B cell (primary cell): ENCODE results near the gene EMP3. TPM values are rescaled to one million over a fixed set of nuclear protein-coding genes. Genes with fewer than 3 reads are reported as not detected.

Source experiments
- ATAC-seq: fragments of 200-7000 bp; cut with Tn5 transposase; one replicate; pipeline ENCODE4 v1.10.0; 2021; ENCODE audit warnings: low read depth, mild to moderate bottlenecking, moderate number of reproducible peaks, moderate library complexity
- CTCF ChIA-PET: fragments of 350-600 bp; sonication (Branson Sonifier 250); formaldehyde crosslinking; loops from one replicate; lab custom pipeline; 2021; ENCODE audit warnings: antibody characterized with exemption, inconsistent platforms; lab: Charles Lee
- POLR2A ChIA-PET: fragments of 350-600 bp; sonication (Branson Sonifier 250); formaldehyde crosslinking; loops from one replicate; lab custom pipeline; 2021; ENCODE audit warnings: antibody characterized with exemption; lab: Charles Lee
- DNase-seq: peaks from one replicate; pipeline ENCODE4 v3.0.0; 2013
- H2AFZ ChIP-seq: 2 replicates; pipeline ENCODE4 v1.6.1; 2012; ENCODE audit warnings: mild to moderate bottlenecking, low read depth, low read length; ENCODE audit not compliant: insufficient read depth, poor library complexity, severe bottlenecking
- H3K27ac ChIP-seq, 2 donors: 1 replicate in 1 of 2; 2 replicates in 1 of 2; pipeline ENCODE4 v1.5.1; 2012 to 2013; ENCODE audit warnings: low read length in 2 of 2, mild to moderate bottlenecking in 2 of 2, moderate library complexity in 1 of 2
- H3K27me3 ChIP-seq, 4 experiments: fragments of 200-600 bp in 1 of 4; sonication (generic) in 1 of 4; replicated peaks in 1 of 4; 1 replicate in 2 of 4; 2 replicates in 2 of 4; pipeline versions ENCODE4 v1.6.1 to v1.7.0; 2013 to 2016; ENCODE audit warnings: low read length in 3 of 4, mild to moderate bottlenecking in 2 of 4, mixed read lengths in 1 of 4, moderate library complexity in 1 of 4; ENCODE audit not compliant: insufficient read depth in 4 of 4, control insufficient read depth in 3 of 4; ENCODE audit errors: control extremely low read depth in 1 of 4
- H3K36me3 ChIP-seq, 2 experiments: replicated peaks in 1 of 2; 1 replicate in 1 of 2; 2 replicates in 1 of 2; pipeline versions ENCODE4 v1.6.1 to v1.7.1; 2013; ENCODE audit warnings: low read length in 1 of 2; ENCODE audit not compliant: insufficient read depth in 2 of 2, control insufficient read depth in 1 of 2; ENCODE audit errors: control extremely low read depth in 1 of 2, extremely low read depth in 1 of 2
- H3K4me1 ChIP-seq, 2 donors: fragments of 200-600 bp in 1 of 2; sonication (generic) in 1 of 2; 1 replicate in 1 of 2; 2 replicates in 1 of 2; pipeline versions ENCODE4 v1.5.1 to v1.6.1; 2013 to 2017; ENCODE audit warnings: low read length in 2 of 2; ENCODE audit not compliant: control insufficient read depth in 2 of 2, insufficient read depth in 2 of 2
- H3K4me2 ChIP-seq: replicated peaks from 2 replicates; pipeline ENCODE3; 2012; ENCODE audit warnings: mild to moderate bottlenecking, low read depth, low read length; ENCODE audit not compliant: poor library complexity, severe bottlenecking
- H3K4me3 ChIP-seq, 5 experiments: fragments of 200-600 bp in 1 of 5; sonication (generic) in 1 of 5; 1 replicate in 3 of 5; 2 replicates in 2 of 5; pipeline versions ENCODE4 v1.5.1 to v1.7.0; 2011 to 2016; ENCODE audit warnings: low read length in 4 of 5, mild to moderate bottlenecking in 4 of 5, low read depth in 2 of 5, control low read depth in 1 of 5, moderate library complexity in 1 of 5; ENCODE audit not compliant: insufficient read depth in 1 of 5; ENCODE audit errors: control extremely low read depth in 1 of 5, extremely low read depth in 1 of 5
- H3K79me2 ChIP-seq: fragments of 200-600 bp; sonication (generic); one replicate; pipeline ENCODE4 v1.6.0; 2016; ENCODE audit warnings: low read length; ENCODE audit not compliant: control insufficient read depth, insufficient read depth
- H3K9ac ChIP-seq: fragments of 200-600 bp; sonication (generic); 2 replicates; pipeline ENCODE4 v1.6.1; 2017; ENCODE audit warnings: mild to moderate bottlenecking, low read length, moderate library complexity
- H3K9me3 ChIP-seq, 3 donors: one replicate each; pipeline versions ENCODE4 v1.6.1 to v1.7.1; 2013; ENCODE audit warnings: low read length in 2 of 3; ENCODE audit not compliant: control insufficient read depth in 2 of 3, insufficient read depth in 1 of 3; ENCODE audit errors: control extremely low read depth in 1 of 3
- H4K20me1 ChIP-seq: 2 replicates; pipeline ENCODE4 v1.6.0; 2012; ENCODE audit warnings: mild to moderate bottlenecking, low read length; ENCODE audit not compliant: insufficient read depth, control insufficient read depth, poor library complexity, severe bottlenecking
- H3K27ac Mint-ChIP-seq: one replicate; pipeline ENCODE4 v1.8.0; 2021; ENCODE audit warnings: mixed read lengths
- H3K27me3 Mint-ChIP-seq: one replicate; pipeline ENCODE4 v1.8.0; 2021; ENCODE audit warnings: mixed read lengths
- H3K4me1 Mint-ChIP-seq: one replicate; pipeline ENCODE4 v1.8.0; 2021; ENCODE audit warnings: mixed read lengths
- H3K4me3 Mint-ChIP-seq: one replicate; pipeline ENCODE4 v1.8.0; 2021; ENCODE audit warnings: mixed read lengths
- H3K9me3 Mint-ChIP-seq: one replicate; pipeline ENCODE4 v1.8.0; 2022; ENCODE audit warnings: mixed read lengths; ENCODE audit not compliant: insufficient read depth
- CTCF ChIP-seq: fragments of 200-600 bp; IDR thresholded peaks from one replicate; pipeline ENCODE4 v1.8.0; 2022; ENCODE audit warnings: antibody characterized with exemption, mild to moderate bottlenecking
- EZH2 ChIP-seq: IDR thresholded peaks from 2 replicates; pipeline ENCODE4 v1.6.1; 2012; ENCODE audit warnings: borderline replicate concordance, low read depth, mild to moderate bottlenecking, moderate library complexity, low read length; ENCODE audit not compliant: insufficient read depth, poor library complexity, severe bottlenecking
- WGBS: methylation state at CpG from one replicate; pipeline ENCODE4 v1.1.5; 2013; ENCODE audit warnings: missing lambda C conversion rate; ENCODE audit not compliant: insufficient coverage; 5-methylcytosine and 5-hydroxymethylcytosine counted together
- intact Hi-C: fragments of 100-400 bp; cut with micrococcal nuclease; formaldehyde crosslinking; loops from one replicate; pipeline ENCODE4 v1.10.0; 2022
- polyA plus RNA-seq: library from polyadenylated mRNA; depleted of rRNA; stranded (reverse); fragments of >200 nt; gene quantifications from 2 replicates; pipeline ENCODE4 v1.2.3, GENCODE V29; 2012
- total RNA-seq, 2 donors: library from RNA; stranded (reverse); fragments of 120-200 nt in 1 of 2; gene quantifications; 1 replicate in 1 of 2; 2 replicates in 1 of 2; pipeline versions ENCODE4 v1.2.3 to v1.2.4, GENCODE V29; 2013 to 2022

Gene EMP3
- total and polyA plus RNA-seq, 2 donors (not counting 1 experiment from before 2014, with no cell fraction given): 326 to 595 TPM

GRCh38 chr19:48379058-48379457 lies 53.7 kb downstream of the EMP3 start:
- CTCF ChIA-PET: no interaction called here
- no peak overlapping the region for H3K4me2 ChIP-seq

More at GRCh38 chr19:48379058-48379457, 53.7 kb downstream of the EMP3 start:
- Histone ChIP-seq H4K20me1 (no peaks in the 10 kb centered on the region), H3K4me3 (no peak overlapping the region), H3K36me3 (peaks cover 0 to 9% of the 10 kb centered on the region in 2 experiments), H3K79me2 (no peaks in the 10 kb centered on the region), H3K27me3 (no peaks in the 10 kb centered on the region), H3K9me3 (no peaks in the 10 kb centered on the region), H2AFZ (no peak overlapping the region), H3K9ac (no peak overlapping the region), H3K4me1 (no peaks in the 10 kb centered on the region), H3K27ac (no peak overlapping the region)
- intact Hi-C loops: no loop called here
- Mint-ChIP-seq H3K9me3 (no peaks in the 10 kb centered on the region), H3K27ac (no peak overlapping the region), H3K4me1 (no peaks in the 10 kb centered on the region), H3K4me3 (no peak overlapping the region), H3K27me3 (no peaks in the 10 kb centered on the region)
- ATAC-seq (no peak), DNase-seq (no peak)
- POLR2A ChIA-PET: interaction anchor here (0.9 kb wide), 1 partner anchor 19 kb away, joined by 3 read pairs; no protein-coding TSS in a partner anchor
- 89% methylated on average over 4 of the region's 5 CpGs for WGBS
- no peak for TF ChIP-seq CTCF
- no peak for TF ChIP-seq EZH2

Other genes with a start within 250 kb of the EMP3 start
- gene PLA2G4C, start 214.7 kb upstream of the EMP3 start, total RNA-seq: 12.3 and 17.4 TPM in 2 replicates
- gene PLA2G4C, start 214.7 kb upstream of the EMP3 start, polyA plus RNA-seq: 11.1 and 53.0 TPM in 2 replicates
- 111 and 116 TPM in 2 replicates for gene LIG1, start 155.2 kb upstream of the EMP3 start, total RNA-seq
- 97.5 and 167 TPM in 2 replicates for gene LIG1, start 155.2 kb upstream of the EMP3 start, polyA plus RNA-seq
- 11.8 and 15.7 TPM in 2 replicates for gene ZSWIM9, start 154.9 kb upstream of the EMP3 start, total RNA-seq
- gene ZSWIM9, start 154.9 kb upstream of the EMP3 start, polyA plus RNA-seq: 1.7 and 2.6 TPM in 2 replicates
- gene CARD8, start 69.6 kb upstream of the EMP3 start, total RNA-seq: 161 and 164 TPM in 2 replicates
- gene CARD8, start 69.6 kb upstream of the EMP3 start, polyA plus RNA-seq: 92.0 and 121 TPM in 2 replicates
- 0.59 and 0.70 TPM in 2 replicates for gene ZNF114, start 55.5 kb upstream of the EMP3 start, total RNA-seq
- 0.04 and 0.12 TPM in 2 replicates for gene ZNF114, start 55.5 kb upstream of the EMP3 start, polyA plus RNA-seq
- 30.0 and 34.5 TPM in 2 replicates for gene TMEM143, start 38.4 kb downstream of the EMP3 start, total RNA-seq
- gene TMEM143, start 38.4 kb downstream of the EMP3 start, polyA plus RNA-seq: 34.3 and 42.5 TPM in 2 replicates
- not detected in 2 replicates for gene SYNGR4, start 38.8 kb downstream of the EMP3 start, total RNA-seq
- not detected in 2 replicates for gene SYNGR4, start 38.8 kb downstream of the EMP3 start, polyA plus RNA-seq
- 60.5 and 62.7 TPM in 2 replicates for gene KDELR1, start 66.0 kb downstream of the EMP3 start, total RNA-seq
- gene KDELR1, start 66.0 kb downstream of the EMP3 start, polyA plus RNA-seq: 33.3 and 34.0 TPM in 2 replicates
- not detected in 2 replicates for gene GRIN2D, start 68.1 kb downstream of the EMP3 start, total RNA-seq
- gene GRIN2D, start 68.1 kb downstream of the EMP3 start, polyA plus RNA-seq: not detected in 2 replicates
- 38.6 and 40.7 TPM in 2 replicates for gene GRWD1, start 120.4 kb downstream of the EMP3 start, total RNA-seq
- gene GRWD1, start 120.4 kb downstream of the EMP3 start, polyA plus RNA-seq: 10.6 and 12.0 TPM in 2 replicates
- gene KCNJ14, start 130.0 kb downstream of the EMP3 start, total RNA-seq: 2.1 and 2.3 TPM in 2 replicates
- gene KCNJ14, start 130.0 kb downstream of the EMP3 start, polyA plus RNA-seq: 1.5 and 2.1 TPM in 2 replicates
- gene CYTH2, start 143.8 kb downstream of the EMP3 start, total RNA-seq: 56.0 and 62.6 TPM in 2 replicates
- gene CYTH2, start 143.8 kb downstream of the EMP3 start, polyA plus RNA-seq: 31.4 and 40.7 TPM in 2 replicates
- gene LMTK3, start 186.3 kb downstream of the EMP3 start, total RNA-seq: 1.6 and 1.9 TPM in 2 replicates
- gene LMTK3, start 186.3 kb downstream of the EMP3 start, polyA plus RNA-seq: 0.19 and 0.25 TPM in 2 replicates
- not detected in 2 replicates for gene SULT2B1, start 226.6 kb downstream of the EMP3 start, total RNA-seq
- gene SULT2B1, start 226.6 kb downstream of the EMP3 start, polyA plus RNA-seq: not detected in 2 replicates